GM21529 (cell line): Measurements from ENCODE around the gene ANKRD40.
"Not testable (repeated sequence)": the region's sequence is repeated elsewhere in the genome, so short reads cannot be mapped to it uniquely, and the experiment has no call there.

ENCODE experiments used
- ATAC-seq: cut with Tn5 transposase; IDR thresholded peaks from one replicate; pipeline ENCODE4 v1.9.1; 2021; ENCODE audit not compliant: unreplicated experiment

The ANKRD40 gene

DNA sequence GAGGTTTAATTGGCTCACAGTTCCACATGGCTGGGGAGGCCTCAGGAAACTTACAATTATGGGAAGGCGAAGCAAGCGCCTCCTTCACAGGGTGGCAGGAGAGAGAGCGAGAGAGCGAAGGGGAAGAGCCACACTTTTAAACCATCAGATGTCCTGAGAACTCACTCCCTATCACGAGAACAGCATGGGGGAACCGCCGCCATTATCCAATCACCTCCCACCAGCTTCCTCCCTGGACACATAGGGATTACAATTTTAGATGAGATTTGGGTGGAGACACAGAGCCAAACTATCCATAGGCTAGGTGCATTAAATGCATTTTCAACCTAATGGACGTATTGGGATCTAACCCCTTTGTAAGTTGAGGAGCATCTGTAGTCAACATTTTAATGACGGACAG is 4.9 kb upstream of the ANKRD40 start:
- no peak for ATAC-seq

DNA sequence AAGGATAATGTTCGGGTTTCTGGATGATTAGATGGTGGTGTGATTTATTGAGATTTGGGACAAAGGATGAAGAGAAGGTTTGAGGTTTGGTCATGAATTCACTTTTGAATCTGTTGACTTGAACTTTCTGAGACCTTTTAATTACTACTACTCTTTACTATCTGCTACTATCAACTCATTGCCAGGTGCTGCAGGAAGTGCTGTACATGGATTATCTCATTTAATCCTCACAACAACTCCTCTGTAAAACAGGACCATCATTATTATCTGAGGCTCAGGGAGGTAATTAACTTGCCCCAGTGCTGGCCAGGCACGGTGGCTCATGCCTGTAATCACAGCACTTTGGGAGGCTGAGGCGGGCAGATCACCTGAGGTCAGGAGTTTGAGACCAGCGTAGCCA is 2.9 kb upstream of the ANKRD40 start:
- ATAC-seq = no peak

DNA sequence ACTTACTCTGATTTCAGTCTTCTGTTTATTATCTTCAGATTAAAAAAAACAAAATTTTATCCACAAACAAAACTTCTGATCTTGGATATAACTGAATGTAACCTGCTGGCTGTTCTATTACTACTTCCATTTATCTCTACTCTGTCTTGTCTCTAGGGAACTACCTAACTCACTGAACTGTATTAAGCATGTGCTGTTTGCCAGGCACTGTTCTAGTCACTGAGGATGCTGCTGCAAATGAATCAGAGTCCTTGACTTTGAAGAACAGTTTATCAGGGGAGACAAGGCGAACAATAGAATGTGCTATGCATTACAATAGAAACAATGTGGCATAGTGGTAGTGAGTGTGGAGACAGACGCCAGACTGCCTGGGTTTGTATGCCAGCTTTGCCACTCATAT is 2.3 kb upstream of the ANKRD40 start:
- no peak for ATAC-seq

DNA sequence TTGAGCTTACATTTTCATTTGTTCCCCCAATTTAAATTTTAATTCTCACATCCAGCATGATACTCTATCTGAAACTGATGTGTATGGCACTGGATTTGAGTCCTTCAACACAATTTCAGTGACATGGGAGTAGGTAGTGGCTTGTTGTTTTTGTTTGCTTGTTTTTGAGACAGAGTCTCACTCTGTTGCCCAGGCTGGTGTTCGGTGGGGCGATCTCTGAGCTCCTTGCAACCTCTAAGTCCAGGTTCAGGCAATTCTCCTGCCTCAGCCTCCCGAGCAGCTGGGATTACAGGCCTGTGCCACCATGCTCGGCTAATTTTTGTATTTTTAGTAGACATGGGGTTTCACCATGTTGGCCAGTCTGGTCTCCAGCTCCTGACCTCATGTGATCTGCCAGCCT is 1.3 kb upstream of the ANKRD40 start:
- ATAC-seq = not testable (repeated sequence)

DNA sequence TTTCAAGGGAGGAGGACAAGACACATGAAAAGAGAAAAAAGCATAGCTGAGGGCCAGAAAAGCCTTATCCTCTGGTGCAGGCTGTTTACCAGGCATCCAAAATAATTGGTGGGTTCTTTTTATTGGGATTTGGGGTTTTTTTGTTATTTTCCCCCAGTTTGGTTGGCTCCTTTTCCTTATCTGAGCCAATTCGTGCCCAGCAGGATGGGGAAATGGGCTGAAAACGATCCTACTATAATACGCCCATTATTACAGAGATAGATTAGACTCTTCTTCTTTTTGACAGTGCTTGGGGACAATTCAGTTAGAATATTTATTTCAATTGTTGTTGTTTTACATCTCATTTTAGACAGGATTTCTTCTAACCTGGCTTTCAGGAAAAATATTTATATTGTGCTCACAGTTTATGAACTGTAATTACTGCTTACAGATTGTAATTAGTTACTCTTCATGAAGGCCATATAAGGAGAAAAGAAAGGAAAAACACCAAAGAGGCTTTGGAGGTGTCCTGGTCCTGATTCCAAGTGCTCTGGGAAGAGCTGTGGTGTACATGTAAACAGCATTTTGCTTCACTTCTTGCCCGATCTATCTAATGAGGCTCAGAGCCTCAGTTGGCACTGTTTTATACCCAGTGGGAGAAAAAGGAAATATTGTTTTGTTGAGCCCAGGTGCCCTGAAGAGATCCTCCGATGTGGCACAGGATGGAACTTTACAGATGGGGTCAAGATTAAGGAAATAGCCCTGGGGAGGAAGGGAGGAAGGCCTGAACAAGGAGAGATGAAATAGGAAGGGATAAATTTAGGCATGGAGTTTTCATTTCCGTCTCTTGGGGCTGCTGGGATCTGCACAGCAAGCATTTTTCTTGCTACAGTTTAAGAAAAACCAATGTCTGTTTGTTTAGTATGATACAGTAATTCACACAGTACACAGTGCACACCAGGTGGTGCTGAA is 611 bp upstream of the ANKRD40 start:
- no peak for ATAC-seq

DNA sequence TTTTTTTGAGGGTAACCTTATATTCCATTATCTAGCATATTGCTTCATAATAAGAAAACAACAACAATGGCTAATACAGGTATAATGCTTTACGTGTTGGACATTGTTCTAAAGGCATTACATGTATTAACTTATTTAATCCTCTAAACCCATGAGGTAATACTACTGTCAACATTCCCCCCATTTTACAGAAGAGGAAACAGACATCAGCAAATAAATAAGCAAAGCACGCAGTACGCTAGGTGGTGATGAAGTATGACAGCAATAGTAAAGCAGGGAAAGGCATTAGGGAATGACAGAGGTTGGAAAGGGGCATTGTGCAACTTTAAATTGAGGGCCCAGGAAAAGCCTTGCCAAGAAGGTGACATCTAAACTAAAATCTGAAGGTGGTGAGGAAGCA is 4.6 kb downstream of the ANKRD40 start:
- ATAC-seq = no peak

DNA sequence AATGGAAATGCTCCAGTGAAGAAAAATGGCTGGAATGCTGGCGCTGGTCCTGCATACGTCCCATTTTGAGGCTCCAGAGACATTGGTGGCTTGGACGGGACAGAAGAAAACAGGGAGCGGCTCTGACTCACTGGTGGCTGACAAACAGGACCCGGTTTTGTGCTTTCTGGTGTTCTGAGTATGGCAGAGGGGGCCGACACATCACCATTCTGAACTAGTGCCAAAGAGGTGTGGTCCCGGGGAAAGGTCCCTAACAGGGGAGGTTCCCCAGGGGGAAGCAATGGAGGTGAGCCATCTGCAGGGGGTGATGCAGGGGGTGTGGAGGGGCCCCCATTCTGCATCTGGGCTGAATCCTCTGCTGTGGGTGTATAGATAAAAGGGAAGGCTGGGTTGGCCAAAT is 8.3 kb downstream of the ANKRD40 start:
- ATAC-seq = no peak

DNA sequence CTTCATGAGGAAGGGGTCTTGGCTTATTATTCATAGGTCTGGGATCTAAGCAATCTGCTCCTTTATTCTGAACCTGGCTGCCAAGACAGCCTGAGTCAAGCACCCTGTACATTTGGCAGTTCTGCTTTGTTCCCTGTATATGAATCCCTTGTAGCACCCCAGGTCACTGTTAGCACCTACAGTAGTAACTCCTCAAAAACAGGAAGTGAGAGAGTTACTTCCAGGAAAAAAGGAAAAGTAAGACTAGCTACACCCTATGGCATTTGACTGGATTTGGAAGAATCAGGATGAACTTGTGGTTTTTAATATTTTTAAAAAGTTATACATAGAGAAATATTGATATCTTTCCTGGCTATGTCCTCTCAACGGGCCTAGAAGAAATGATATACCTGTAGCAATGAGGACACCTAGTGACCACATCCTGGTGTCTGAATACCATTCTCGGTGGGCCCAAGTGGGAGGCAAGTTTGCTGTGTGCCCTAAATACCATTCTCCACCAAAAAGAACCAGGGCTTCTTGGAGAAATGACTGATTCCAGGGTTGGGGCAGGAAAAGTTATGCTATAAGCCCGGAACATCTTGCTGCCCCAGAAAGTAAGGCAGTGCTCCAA is 9.9 kb downstream of the ANKRD40 start:
- no peak for ATAC-seq

DNA sequence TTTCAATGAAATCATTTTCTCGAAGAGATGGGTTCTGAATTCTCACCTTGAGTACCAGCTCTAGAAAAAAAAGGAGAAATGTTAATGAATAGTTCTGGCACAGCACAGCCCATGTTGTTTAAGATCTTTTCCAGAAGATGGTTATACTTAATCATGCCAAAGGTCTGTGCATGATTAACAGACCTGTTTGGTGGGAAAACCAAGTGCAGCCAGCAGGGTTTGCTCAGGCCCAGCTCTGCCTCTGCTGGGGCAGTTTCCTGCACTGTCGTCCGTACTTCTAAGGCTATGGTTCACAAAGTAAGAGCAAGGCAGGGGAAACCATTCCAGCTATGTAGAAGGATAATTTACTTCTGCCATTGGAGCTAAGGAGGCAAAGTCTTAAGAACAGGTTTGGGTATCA is 10.7 kb downstream of the ANKRD40 start:
- no peak for ATAC-seq

DNA sequence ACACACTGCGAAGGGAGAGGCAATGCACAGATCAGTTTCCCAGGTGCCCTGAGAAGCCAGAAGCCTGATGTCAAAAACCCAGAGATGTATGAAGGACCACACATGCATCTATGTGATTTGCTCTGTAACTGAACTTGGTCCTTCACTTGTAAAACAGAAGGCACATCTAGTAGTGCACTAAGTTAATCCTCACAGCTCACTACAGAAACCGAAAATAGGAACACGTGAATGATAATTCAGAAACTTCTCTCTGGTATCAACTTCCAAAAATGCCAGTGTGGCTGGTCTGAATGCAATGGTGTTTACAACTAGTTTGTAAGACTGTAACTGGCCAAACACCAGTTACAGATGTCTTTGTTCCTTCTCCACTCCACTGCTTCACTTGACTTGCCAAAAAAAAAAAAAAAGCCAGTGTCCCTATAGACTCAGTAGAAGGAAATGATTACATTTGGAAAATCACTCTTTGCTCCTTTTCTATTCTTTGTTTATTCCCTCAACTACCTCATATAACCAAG is 11.3 kb downstream of the ANKRD40 start:
- ATAC-seq = no peak

DNA sequence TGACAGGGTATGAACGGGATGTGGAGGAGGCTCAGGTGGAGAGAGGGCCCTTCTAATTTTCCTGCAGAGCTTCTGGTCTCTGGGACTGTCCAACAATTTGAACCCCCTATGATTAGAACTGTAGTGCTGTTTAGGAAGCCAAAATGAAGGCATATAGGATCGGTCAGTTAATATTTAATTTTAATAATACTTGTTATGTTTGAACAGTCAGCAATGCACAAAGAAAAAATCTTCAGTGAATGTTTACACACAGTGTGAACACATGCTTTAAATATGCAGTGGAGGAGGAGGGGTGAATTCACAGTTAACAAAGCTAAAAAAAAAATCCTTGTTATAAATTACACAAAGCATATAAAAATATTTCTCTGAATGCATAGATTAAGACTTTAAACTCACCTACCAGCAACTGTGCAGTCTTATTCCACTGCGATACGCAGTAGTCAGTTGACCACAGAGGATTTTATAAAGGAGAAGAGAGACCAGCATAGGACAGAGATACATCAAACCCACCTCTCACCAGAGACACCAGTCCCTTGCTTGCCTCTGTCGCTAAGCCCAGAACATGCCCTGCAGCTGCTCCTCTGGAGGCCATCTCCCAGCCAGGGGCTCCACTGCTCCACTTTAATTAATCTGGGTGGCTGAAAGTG is 14.6 kb downstream of the ANKRD40 start:
- ATAC-seq = no peak

DNA sequence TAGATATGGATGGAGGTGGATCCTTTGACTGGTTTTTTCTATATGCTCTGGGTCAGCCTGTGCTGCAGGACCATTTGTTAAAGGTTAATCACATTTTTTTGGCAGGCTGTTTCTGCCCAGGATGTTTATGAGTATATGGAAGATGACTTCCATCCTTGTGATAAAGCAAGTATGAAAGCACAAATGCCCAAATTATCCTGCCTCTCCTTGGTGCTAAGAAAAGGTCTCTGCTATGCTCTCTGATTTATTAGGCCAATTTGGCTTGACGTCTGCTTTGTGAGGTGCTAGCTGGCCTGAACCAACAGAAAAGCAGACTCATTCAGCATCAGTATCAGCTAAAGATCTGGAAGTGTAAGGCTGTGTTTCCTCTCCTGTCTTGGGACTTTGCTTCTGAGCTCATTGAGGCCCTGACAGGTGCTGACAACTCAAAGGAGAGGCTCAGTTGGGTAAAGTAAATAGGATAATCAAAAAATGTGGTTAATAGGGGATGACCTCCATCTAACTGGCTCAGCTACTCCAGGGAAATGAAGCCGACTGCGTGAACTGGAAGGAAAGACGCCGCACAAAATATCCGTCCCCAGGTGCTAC is 15.2 kb downstream of the ANKRD40 start:
- ATAC-seq = no peak

DNA sequence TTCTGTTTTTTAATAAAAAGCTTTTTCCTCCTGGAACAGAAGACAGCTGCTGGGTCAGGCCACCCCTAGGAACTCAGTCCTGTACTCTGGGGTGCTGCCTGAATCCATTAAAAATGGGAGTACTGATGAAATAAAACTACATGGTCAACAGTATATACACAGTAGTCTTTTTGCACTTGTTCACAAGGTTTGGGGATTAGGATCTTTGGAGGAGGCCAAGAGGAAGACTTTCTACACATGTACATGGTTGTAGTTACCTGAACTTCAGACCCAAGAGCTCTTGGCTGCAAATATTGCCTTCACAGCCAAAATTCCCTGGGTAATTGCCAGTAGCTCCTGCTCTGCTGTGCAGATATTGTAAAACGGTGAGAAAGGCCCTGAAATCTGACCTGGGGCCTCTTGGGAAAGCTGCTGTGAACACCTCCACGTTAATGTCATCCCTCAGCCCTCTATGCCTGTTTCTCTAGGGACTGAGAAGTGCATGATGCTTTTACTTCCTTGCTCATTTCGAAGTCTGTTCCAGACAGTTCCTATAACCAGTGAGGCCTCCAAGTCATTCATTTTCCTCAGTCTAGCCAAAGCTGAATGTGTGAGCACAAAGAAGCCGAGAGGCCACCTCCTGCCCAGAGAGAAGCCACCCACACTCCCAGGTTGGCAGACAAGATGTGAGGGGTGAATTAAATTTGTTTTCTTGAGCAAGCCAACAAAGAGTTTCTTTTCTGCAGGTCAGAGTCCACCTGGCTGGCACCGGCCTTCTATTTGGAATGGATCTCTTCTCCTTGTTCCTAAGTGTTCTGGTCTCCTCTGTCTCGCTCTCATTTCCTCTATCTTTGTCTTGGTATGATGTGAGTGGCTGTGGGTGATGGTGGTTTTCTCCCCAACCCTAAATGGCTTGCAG is 15.9 kb downstream of the ANKRD40 start:
- no peak for ATAC-seq

DNA sequence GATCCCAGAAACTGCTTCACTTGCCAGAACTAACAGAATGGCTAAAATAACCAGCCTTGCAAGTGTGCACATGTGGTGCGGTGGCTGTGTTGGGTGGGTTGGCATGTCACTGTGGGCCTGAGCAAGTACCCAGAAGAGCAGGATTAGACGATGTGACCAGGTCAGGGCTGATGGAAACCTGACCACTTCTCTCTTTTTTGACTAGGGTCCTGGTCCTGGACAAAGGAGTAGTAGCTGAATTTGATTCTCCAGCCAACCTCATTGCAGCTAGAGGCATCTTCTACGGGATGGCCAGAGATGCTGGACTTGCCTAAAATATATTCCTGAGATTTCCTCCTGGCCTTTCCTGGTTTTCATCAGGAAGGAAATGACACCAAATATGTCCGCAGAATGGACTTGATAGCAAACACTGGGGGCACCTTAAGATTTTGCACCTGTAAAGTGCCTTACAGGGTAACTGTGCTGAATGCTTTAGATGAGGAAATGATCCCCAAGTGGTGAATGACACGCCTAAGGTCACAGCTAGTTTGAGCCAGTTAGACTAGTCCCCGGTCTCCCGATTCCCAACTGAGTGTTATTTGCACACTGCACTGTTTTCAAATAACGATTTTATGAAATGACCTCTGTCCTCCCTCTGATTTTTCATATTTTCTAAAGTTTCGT is 16.7 kb downstream of the ANKRD40 start:
- ATAC-seq = no peak

DNA sequence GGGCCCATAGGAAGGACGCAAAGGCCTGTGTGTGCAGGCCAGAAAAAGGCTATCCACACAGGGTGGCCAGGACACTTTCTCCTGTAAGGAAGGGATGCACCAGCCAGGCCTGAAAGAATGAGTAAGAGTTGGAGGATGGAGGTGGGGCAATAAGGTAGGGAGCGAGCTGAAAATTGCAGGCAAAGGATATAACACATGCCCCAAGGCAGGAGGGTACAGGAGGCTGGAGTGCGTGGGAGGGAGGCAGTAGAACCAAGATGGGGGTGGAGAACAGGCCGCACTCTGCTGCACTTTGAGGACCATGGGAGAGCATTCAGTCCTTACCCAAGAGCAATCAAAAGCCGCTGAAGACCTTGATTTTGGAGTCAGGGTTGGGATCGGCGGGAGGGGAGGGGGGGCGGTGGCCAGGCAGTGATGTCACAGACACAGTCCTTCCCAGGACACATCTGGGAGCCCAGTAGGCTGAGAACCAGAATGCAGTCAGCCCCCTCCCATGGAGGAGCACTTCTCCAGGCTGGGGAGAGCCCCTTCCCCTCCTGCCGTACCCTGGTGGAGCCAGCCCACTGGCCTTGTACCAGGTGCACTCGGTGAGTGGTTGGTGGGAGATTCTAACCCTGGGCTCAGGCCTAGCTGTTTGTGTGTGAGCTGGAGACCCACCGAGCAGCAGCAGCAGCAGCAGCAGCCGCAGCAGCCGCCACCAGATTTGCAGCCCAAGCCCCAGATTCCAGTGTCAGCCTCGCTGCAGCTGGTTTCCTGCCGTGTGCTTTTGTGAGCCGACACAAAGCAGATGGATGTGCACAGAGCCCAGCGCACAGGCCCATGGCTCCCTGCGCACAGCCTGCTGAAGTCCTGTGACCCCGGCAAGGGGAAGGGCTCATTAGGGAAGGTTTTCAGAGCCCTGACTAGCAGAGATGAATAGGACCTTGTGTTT is 17.5 kb downstream of the ANKRD40 start:
- no peak for ATAC-seq

DNA sequence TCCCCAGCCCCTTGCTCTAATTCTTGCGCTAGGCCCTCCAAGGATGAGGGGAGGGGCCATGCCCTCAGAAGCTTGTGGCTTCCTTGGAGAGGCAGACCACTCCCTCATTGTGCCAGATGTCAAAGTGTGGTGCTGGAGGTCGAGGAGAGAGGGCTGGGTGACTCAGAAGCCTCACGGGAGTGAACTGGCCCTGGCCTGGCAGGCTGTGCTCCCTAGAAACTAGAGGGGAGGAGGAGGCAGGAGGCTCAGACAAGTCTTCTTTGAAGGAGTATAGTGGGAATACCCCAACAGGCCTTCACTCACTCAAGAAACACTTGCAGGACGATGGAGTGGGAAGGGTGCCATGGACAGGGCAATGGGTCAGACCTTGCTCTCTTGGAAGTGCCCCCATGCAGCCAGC is 18.5 kb downstream of the ANKRD40 start:
- ATAC-seq = no peak

DNA sequence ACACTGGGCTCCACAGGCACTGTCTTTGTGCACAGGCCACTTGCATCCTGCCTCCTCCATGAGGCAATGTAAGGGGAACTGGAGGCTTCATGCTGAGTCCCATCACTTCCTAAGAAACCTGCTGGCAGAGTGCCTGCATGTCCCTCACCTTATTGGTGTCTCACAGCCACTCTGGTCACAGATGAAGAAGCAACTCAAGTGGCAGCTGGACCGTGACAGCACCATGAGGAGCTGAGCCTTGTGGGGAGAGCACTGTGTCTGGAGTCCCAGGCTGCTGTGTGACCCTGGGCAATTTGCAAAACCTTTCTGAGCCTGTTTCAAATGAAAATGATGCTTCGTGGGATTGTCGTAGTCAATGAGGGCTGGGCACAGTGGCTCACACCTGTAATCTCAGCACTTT is 19.5 kb downstream of the ANKRD40 start:
- ATAC-seq = no peak

DNA sequence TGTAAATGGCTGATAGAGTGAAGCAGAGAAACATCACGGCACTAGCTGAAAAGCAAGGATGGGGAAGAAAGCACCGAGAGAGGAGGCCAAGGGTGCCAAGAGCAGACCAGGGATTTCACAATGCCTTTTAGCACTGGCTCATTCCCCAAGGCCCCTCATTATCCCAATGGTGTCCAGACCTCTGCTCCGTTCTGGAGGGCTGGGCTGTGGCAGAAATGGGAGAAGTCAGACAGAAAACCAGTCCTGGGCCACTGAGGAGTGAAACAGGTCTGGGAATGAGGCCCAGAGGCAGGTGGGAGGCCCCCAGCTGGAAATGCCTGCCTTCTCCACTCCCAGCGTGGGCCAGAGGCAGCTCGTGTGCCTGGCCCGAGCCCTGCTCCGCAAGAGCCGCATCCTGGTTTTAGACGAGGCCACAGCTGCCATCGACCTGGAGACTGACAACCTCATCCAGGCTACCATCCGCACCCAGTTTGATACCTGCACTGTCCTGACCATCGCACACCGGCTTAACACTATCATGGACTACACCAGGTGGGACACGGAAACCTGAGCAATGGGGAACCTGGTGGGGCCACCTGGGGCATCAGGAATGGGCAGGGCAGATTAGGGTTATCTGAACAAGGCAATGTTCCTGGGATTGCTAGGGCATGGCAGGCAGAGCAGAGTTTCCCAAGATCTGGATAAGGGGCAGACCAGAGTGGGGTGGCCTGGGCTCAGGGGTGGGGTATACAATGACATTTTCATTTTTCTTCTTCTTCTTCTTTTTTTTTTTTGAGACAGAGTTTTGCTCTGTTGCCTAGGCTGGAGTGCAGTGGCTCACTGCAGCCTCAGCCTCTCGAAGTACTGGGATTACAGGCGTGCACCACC is 20.3 kb downstream of the ANKRD40 start:
- ATAC-seq = no peak
